ENCODE data around the gene HAUS7. TPM values are rescaled to one million over a fixed set of nuclear protein-coding genes. Genes with fewer than 3 reads are reported as not detected.

HAUS7 gene
- total RNA-seq, 1 experiment from 2014 or later: 46.5 TPM

DNA sequence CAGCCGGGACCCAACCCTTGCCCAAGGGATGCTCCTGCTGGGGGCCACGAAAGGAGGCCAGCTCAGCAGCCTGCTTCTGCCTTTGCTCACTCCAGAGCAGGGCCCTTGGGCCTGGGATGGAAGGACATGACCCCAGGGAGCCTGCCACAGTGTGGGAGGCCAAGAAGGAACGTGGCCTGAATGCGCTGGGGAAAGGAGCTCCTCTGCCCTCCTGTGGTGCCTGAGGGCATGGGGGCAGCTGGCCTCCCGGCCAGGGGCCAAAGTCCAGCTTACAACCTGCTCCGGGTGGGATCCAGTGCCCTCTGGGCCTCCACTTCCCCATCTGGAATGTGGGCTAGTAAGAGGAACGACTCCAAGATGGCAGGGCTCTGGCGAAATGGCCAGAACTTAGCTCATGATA, 45.1 kb upstream of the HAUS7 start:
- Mint-ChIP-seq H3K36me3 (no peaks in the 10 kb centered on the region), H3K4me1 (0 out of 2 replicates have a peak, but pooled peaks cover 5% of the 10 kb centered on the region), H3K4me3 (no peak overlapping the region), H3K27me3 (ENCODE audit: low read depth) (peaks cover 36% of the 10 kb centered on the region), H3K9me3 (no peaks in the 10 kb centered on the region), H3K27ac (no peak overlapping the region)
- ChIA-PET CTCF (interaction anchor here (0.6 to 4.0 kb wide), 4 partner anchors 8 to 169 kb away, joined by 3 to 15 read pairs (median 4); partner anchors contain the start of gene HAUS7), POLR2A (no interaction called here)
- ATAC-seq (no peak), DNase-seq (ENCODE audit: low spot score) (no peak)
- TF ChIP-seq, protein P1, sequence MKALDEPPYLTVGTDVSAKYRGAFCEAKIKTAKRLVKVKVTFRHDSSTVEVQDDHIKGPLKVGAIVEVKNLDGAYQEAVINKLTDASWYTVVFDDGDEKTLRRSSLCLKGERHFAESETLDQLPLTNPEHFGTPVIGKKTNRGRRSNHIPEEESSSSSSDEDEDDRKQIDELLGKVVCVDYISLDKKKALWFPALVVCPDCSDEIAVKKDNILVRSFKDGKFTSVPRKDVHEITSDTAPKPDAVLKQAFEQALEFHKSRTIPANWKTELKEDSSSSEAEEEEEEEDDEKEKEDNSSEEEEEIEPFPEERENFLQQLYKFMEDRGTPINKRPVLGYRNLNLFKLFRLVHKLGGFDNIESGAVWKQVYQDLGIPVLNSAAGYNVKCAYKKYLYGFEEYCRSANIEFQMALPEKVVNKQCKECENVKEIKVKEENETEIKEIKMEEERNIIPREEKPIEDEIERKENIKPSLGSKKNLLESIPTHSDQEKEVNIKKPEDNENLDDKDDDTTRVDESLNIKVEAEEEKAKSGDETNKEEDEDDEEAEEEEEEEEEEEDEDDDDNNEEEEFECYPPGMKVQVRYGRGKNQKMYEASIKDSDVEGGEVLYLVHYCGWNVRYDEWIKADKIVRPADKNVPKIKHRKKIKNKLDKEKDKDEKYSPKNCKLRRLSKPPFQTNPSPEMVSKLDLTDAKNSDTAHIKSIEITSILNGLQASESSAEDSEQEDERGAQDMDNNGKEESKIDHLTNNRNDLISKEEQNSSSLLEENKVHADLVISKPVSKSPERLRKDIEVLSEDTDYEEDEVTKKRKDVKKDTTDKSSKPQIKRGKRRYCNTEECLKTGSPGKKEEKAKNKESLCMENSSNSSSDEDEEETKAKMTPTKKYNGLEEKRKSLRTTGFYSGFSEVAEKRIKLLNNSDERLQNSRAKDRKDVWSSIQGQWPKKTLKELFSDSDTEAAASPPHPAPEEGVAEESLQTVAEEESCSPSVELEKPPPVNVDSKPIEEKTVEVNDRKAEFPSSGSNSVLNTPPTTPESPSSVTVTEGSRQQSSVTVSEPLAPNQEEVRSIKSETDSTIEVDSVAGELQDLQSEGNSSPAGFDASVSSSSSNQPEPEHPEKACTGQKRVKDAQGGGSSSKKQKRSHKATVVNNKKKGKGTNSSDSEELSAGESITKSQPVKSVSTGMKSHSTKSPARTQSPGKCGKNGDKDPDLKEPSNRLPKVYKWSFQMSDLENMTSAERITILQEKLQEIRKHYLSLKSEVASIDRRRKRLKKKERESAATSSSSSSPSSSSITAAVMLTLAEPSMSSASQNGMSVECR (CRISPR knock-in tag; IDR thresholded peaks at IDR 0.05; ENCODE audit: borderline replicate concordance): no peak
- no peak for TF ChIP-seq NFE2L1 (CRISPR knock-in tag; IDR thresholded peaks at IDR 0.05)
- TF ChIP-seq, protein P2, sequence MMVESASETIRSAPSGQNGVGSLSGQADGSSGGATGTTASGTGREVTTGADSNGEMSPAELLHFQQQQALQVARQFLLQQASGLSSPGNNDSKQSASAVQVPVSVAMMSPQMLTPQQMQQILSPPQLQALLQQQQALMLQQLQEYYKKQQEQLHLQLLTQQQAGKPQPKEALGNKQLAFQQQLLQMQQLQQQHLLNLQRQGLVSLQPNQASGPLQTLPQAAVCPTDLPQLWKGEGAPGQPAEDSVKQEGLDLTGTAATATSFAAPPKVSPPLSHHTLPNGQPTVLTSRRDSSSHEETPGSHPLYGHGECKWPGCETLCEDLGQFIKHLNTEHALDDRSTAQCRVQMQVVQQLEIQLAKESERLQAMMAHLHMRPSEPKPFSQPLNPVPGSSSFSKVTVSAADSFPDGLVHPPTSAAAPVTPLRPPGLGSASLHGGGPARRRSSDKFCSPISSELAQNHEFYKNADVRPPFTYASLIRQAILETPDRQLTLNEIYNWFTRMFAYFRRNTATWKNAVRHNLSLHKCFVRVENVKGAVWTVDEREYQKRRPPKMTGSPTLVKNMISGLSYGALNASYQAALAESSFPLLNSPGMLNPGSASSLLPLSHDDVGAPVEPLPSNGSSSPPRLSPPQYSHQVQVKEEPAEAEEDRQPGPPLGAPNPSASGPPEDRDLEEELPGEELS (CRISPR knock-in tag; IDR thresholded peaks at IDR 0.05): no peak

- ChIA-PET CTCF (interaction anchor here (4.0 kb wide), 1 partner anchor 26 kb away, joined by 15 read pairs; no protein-coding TSS in a partner anchor), POLR2A (no interaction called here)
- TF ChIP-seq ZNF219 (CRISPR knock-in tag; IDR thresholded peaks at IDR 0.05; ENCODE audit: borderline replicate concordance) (no peak), HMGA2 (CRISPR knock-in tag; IDR thresholded peaks at IDR 0.05) (no peak), PRRX2 (CRISPR knock-in tag; IDR thresholded peaks at IDR 0.05) (no peak), CREM (CRISPR knock-in tag; IDR thresholded peaks at IDR 0.05) (no peak), PREB (CRISPR knock-in tag; IDR thresholded peaks at IDR 0.05; ENCODE audit: borderline replicate concordance) (no peak), CBFB (CRISPR knock-in tag; IDR thresholded peaks at IDR 0.05; ENCODE audit: low read depth) (no peak), FOXP1 (CRISPR knock-in tag; IDR thresholded peaks at IDR 0.05; ENCODE audit: borderline replicate concordance) (no peak), ZNF317 (CRISPR knock-in tag; IDR thresholded peaks at IDR 0.05; ENCODE audit: borderline replicate concordance, low read depth) (no peak), GABPB1 (CRISPR knock-in tag; IDR thresholded peaks at IDR 0.05) (no peak), SMAD3 (CRISPR knock-in tag; IDR thresholded peaks at IDR 0.05; ENCODE audit: borderline replicate concordance) (no peak), ZNF138 (CRISPR knock-in tag; conservative IDR thresholded peaks at IDR 0.05) (no peak), ZSCAN18 (CRISPR knock-in tag; IDR thresholded peaks at IDR 0.05) (no peak)
- TF ChIP-seq, protein P3, sequence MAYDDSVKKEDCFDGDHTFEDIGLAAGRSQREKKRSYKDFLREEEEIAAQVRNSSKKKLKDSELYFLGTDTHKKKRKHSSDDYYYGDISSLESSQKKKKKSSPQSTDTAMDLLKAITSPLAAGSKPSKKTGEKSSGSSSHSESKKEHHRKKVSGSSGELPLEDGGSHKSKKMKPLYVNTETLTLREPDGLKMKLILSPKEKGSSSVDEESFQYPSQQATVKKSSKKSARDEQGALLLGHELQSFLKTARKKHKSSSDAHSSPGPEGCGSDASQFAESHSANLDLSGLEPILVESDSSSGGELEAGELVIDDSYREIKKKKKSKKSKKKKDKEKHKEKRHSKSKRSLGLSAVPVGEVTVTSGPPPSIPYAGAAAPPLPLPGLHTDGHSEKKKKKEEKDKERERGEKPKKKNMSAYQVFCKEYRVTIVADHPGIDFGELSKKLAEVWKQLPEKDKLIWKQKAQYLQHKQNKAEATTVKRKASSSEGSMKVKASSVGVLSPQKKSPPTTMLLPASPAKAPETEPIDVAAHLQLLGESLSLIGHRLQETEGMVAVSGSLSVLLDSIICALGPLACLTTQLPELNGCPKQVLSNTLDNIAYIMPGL (CRISPR knock-in tag; IDR thresholded peaks at IDR 0.05): no peak
- TF ChIP-seq, protein P1 (CRISPR knock-in tag; IDR thresholded peaks at IDR 0.05; ENCODE audit: borderline replicate concordance): no peak
- TF ChIP-seq, protein P4, sequence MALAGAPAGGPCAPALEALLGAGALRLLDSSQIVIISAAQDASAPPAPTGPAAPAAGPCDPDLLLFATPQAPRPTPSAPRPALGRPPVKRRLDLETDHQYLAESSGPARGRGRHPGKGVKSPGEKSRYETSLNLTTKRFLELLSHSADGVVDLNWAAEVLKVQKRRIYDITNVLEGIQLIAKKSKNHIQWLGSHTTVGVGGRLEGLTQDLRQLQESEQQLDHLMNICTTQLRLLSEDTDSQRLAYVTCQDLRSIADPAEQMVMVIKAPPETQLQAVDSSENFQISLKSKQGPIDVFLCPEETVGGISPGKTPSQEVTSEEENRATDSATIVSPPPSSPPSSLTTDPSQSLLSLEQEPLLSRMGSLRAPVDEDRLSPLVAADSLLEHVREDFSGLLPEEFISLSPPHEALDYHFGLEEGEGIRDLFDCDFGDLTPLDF (CRISPR knock-in tag; IDR thresholded peaks at IDR 0.05): no peak
- ATAC-seq: no peak
- H3K27ac Mint-ChIP-seq: no peak overlapping the region
- no peak overlapping the region for H3K4me3 Mint-ChIP-seq
- H3K4me1 Mint-ChIP-seq: 0 out of 2 replicates have a peak, but pooled peaks cover 5% of the 10 kb centered on the region
- H3K27me3 Mint-ChIP-seq (ENCODE audit: low read depth): peaks cover 30% of the 10 kb centered on the region
- H3K36me3 Mint-ChIP-seq: no peaks in the 10 kb centered on the region
- no peak for DNase-seq (ENCODE audit: low spot score)
- H3K9me3 Mint-ChIP-seq: no peaks in the 10 kb centered on the region
These were observed 43.9 kb upstream of the HAUS7 start for GRCh38 chrX:153514259-153514658.

Measured in WTC11 (cell line).